ENCODE results near the gene CMTM7. TPM values are rescaled to one million over a fixed set of nuclear protein-coding genes. Genes with fewer than 3 reads are reported as not detected.

CMTM7 gene
- total and polyA plus RNA-seq, 2 of the 13 experiments (the other 11 are each of a cell fraction or from before 2014, with no cell fraction given): 20.9 to 21.4 TPM

DNA sequence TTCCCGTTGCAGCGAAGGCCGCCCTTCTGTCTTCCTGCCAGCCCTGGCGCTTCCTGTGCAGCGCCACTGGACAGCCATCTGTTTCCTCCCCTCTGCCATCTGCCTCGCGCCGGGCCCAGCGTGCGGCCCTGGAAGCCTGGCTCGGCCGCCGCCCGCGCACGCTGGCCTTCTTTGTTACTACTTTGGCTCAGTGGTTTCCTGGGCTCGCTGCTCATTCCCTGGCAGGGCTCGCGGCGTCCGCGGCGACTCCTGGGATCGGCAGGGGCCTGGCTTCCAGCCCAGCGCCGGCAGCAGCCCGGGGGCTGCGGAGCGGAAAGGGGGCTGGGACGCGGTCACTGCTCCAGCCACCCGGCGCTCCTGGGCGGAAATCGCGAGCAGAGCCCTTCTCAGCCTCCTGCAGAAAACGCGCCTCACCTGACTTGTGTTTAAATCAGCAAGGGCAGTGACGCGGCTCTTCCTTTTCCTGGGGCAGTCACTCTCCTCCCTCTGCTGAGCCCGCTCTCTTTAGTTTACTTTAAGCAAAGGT is 10.0 kb downstream of the CMTM7 start (continued):
- TF ChIP-seq, protein P1, sequence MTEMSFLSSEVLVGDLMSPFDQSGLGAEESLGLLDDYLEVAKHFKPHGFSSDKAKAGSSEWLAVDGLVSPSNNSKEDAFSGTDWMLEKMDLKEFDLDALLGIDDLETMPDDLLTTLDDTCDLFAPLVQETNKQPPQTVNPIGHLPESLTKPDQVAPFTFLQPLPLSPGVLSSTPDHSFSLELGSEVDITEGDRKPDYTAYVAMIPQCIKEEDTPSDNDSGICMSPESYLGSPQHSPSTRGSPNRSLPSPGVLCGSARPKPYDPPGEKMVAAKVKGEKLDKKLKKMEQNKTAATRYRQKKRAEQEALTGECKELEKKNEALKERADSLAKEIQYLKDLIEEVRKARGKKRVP (CRISPR knock-in tag; IDR thresholded peaks at IDR 0.05): peak in 1 of 2 experiments; percentile 61; a peak in 2 of 4 replicates
- no peak for TF ChIP-seq SNRNP70 (IDR thresholded peaks at IDR 0.05; ENCODE audit: low read depth, low read length)
- no peak for TF ChIP-seq ARNTL (CRISPR knock-in tag; IDR thresholded peaks at IDR 0.05)
- TF ChIP-seq PRPF4 (IDR thresholded peaks at IDR 0.05; ENCODE audit: low read depth, low read length, poor library complexity, severe bottlenecking): no peak
- TF ChIP-seq, protein P2, sequence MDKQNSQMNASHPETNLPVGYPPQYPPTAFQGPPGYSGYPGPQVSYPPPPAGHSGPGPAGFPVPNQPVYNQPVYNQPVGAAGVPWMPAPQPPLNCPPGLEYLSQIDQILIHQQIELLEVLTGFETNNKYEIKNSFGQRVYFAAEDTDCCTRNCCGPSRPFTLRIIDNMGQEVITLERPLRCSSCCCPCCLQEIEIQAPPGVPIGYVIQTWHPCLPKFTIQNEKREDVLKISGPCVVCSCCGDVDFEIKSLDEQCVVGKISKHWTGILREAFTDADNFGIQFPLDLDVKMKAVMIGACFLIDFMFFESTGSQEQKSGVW (CRISPR knock-in tag; IDR thresholded peaks at IDR 0.05; ENCODE audit: borderline replicate concordance): no peak
- TF ChIP-seq, protein P3, sequence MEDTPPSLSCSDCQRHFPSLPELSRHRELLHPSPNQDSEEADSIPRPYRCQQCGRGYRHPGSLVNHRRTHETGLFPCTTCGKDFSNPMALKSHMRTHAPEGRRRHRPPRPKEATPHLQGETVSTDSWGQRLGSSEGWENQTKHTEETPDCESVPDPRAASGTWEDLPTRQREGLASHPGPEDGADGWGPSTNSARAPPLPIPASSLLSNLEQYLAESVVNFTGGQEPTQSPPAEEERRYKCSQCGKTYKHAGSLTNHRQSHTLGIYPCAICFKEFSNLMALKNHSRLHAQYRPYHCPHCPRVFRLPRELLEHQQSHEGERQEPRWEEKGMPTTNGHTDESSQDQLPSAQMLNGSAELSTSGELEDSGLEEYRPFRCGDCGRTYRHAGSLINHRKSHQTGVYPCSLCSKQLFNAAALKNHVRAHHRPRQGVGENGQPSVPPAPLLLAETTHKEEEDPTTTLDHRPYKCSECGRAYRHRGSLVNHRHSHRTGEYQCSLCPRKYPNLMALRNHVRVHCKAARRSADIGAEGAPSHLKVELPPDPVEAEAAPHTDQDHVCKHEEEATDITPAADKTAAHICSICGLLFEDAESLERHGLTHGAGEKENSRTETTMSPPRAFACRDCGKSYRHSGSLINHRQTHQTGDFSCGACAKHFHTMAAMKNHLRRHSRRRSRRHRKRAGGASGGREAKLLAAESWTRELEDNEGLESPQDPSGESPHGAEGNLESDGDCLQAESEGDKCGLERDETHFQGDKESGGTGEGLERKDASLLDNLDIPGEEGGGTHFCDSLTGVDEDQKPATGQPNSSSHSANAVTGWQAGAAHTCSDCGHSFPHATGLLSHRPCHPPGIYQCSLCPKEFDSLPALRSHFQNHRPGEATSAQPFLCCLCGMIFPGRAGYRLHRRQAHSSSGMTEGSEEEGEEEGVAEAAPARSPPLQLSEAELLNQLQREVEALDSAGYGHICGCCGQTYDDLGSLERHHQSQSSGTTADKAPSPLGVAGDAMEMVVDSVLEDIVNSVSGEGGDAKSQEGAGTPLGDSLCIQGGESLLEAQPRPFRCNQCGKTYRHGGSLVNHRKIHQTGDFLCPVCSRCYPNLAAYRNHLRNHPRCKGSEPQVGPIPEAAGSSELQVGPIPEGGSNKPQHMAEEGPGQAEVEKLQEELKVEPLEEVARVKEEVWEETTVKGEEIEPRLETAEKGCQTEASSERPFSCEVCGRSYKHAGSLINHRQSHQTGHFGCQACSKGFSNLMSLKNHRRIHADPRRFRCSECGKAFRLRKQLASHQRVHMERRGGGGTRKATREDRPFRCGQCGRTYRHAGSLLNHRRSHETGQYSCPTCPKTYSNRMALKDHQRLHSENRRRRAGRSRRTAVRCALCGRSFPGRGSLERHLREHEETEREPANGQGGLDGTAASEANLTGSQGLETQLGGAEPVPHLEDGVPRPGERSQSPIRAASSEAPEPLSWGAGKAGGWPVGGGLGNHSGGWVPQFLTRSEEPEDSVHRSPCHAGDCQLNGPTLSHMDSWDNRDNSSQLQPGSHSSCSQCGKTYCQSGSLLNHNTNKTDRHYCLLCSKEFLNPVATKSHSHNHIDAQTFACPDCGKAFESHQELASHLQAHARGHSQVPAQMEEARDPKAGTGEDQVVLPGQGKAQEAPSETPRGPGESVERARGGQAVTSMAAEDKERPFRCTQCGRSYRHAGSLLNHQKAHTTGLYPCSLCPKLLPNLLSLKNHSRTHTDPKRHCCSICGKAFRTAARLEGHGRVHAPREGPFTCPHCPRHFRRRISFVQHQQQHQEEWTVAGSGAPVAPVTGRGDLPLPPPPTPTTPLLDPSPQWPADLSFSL (CRISPR knock-in tag; IDR thresholded peaks at IDR 0.05): no peak
- peak; percentile 97 for TF ChIP-seq PHF8 (CRISPR knock-in tag; IDR thresholded peaks at IDR 0.05)
